ENCODE results near the gene ABHD2.

- no peak for TF ChIP-seq CTCF (IDR thresholded peaks at IDR 0.05 in 4 of 5, conservative IDR thresholded peaks at IDR 0.05 in 1 of 5)
- no peak for TF ChIP-seq POLR2A (IDR thresholded peaks at IDR 0.05)
These were observed 120.0 kb downstream of the ABHD2 start for GRCh38 chr15:89208256-89208655.

Data from gastrocnemius medialis (tissue), 4 donors.